DMS53 treated with DMSO at 0.1 percent for 48 hours (cell line): Measurements from ENCODE around the gene CUL9.
A peak's percentile ranks its signal among the peaks of the same experiment; 100 is the strongest.

Source experiments
- DNase-seq: peaks from one replicate; lab custom pipeline; 2025; ENCODE audit not compliant: unreplicated experiment; lab: John Stamatoyannopoulos, UW

The CUL9 gene

DNA sequence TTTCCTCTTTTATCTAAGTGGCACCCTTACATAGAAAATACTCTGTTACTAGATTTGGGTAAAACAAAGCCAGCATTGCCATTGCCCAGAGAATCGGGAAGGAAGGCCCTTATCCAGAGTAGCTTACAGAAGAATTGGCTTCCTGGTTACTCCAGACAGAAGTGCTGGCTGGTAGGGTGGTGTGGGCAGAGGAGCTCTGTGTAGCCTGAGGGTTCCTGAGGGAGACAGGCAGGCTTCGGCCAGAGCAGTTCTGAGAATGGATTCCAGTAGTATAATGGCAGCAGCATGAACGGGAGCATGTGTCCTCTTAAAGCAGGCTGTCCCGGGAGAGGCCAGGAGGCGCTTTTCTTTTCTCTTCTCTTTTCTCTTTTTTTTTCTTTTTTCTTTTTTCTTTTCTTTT is 11.9 kb downstream of the CUL9 start:
- no peak for DNase-seq

DNA sequence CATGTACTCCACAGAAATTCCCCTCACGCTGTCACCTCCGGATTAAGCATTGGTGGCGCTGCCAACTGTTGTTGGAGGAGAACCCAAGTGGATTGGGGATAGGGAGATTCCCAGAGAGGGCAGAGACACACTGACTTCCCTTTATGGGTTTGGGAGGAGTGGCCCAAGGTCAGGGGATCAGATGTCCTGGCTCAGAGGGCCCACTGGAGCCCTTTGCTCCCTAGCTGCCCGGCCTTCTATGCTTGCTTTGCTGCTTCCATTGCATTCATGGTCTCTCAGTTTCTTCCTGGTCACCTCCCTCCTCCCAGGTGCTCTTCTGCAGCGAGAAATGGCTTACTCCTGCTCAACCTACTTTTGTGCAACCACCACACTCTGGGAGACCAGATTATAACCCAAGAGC is 14.3 kb downstream of the CUL9 start:
- no peak for DNase-seq

GRCh38 chr6:43199912-43200311 is 17.9 kb downstream of the CUL9 start:
- DNase-seq = no peak

DNA sequence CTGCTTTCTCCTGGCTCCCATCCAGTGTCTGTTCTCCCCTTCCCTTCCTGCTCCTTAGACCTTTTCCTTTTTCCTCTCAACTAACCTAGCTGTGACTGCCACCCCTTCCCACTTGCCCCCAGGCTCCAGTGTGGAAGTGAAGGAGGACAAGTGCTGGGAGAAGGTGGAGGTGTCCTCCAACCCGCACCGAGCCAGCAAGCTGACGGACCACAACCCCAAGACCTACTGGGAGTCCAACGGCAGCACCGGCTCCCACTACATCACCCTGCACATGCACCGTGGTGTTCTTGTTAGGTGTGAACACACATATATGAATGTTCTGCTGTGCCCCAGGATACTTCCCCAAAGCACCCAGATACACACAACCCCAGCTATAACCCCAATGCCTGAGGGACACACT is 18.5 kb downstream of the CUL9 start:
- no peak for DNase-seq

- DNase-seq = no peak
Observed at GRCh38 chr6:43202451-43202850, 20.5 kb downstream of the CUL9 start.

GRCh38 chr6:43203029-43203717 is 21.2 kb downstream of the CUL9 start:
- DNase-seq = no peak

DNA sequence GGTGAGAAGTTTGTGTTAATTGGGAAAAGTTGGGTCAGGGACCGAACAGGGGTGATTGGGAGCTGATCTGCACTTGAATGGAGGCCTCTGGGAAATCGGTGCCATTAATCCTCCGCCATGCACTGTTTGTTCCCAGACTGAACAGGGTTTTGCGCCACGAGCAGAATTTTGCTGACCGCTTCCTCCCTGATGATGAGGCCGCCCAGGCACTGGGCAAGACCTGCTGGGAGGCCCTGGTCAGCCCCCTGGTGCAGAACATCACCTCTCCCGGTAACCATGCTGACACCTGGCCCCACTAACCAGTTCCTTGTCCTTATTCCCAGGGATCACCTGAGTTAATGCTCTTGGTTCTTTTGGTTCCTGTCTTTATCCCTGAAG is 21.7 kb downstream of the CUL9 start:
- no peak for DNase-seq

DNA sequence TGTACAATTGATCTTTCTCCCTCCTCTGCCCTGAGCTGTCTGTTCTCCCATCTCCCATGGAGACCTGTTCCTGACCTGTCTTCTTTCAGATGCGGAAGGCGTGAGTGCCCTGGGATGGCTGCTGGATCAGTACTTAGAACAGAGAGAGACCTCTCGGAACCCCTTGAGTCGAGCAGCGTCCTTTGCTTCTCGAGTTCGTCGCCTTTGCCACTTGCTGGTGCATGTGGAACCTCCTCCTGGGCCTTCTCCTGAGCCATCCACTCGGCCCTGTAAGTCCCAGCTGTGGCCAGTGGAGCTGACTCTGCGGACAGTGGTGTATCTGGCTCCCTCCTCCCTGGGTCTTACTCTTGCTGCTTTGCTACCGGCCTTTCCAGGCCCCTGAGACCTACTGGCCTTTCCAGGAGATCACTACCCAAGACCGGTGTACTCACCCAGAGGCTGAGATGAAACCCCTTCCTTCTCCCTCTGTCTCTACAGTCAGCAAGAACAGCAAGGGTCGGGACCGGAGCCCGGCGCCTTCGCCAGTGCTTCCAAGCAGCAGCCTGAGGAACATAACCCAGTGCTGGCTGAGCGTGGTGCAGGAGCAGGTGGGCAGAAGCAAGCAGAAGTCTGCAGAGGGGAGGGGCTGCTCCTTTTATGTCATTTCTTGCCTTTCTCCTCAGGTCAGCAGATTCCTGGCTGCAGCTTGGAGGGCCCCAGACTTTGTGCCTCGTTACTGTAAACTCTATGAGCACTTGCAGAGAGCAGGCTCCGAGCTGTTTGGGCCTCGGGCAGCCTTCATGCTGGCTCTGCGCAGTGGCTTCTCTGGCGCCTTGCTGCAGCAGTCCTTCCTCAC is 22.5 kb downstream of the CUL9 start:
- DNase-seq = no peak

DNA sequence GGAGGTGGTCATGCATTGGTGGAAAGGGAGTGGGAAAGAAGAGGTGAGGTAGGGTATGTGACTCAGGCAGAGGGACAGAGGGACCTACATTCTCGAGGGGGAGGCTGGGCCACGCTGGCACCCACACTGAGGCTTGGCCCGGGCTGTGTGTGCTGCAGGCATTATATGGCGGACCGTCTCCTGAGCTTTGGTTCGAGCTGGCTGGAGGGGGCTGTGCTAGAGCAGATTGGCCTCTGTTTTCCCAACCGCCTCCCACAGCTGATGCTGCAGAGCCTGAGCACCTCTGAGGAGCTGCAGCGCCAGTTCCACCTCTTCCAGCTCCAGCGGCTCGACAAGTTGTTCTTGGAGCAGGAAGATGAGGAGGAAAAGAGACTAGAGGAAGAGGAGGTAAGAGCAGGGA is 23.9 kb downstream of the CUL9 start:
- no peak for DNase-seq

DNA sequence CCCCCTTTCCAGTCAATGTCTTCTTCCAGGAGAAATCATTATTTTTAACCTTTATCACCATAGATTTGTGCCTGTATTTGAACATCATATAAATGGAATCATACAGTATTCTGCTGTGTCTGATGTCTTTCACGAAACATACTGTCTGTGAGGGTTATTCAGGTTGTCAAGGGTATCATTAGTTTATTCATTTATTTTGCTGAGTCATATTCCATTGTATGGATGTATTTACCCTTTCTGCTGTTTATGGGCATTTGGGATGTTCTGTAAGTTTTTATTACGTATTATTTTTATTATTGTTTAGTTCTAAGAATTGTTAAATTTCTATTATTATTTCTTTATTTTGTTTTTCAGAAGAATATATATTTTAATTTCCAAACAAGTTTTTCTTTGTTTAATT is 25.3 kb downstream of the CUL9 start:
- peak; percentile 22 for DNase-seq

DNA sequence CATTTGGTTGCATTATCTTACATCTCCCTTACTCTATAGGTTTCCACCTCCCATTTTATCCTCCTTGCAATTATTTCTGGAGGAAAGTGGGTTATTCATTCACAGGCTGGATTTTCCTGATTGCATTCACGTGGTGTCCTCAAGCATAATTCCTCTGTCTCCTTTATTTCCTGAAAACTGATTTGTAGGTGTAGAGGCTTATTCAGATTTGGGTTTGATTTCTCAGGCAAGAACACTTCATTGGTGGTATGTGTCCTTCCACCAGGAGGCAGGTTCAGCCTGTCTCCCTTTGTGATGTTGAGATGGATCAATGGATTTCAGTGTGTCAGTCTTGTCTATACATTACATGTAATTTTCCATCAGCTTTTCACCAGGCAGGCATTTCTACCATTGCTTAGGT is 30.0 kb downstream of the CUL9 start:
- no peak for DNase-seq

DNA sequence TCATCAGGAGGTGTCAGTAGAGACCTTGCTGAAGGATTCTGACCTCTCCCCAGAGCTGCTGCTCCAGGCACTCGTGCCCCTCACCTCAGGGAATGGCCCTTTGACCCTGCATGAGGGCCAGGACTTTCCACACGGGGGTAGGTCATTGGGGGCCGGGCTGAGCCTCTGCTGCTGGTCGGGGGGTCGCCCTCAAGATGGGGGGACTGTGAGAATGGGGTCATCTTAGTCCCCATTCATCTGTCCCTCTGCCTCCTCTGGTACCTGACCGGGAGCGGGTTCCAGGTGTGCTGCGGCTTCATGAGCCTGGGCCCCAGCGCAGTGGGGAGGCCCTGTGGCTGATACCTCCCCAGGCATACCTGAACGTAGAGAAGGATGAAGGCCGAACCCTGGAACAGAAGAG is 31.4 kb downstream of the CUL9 start:
- DNase-seq = no peak

DNA sequence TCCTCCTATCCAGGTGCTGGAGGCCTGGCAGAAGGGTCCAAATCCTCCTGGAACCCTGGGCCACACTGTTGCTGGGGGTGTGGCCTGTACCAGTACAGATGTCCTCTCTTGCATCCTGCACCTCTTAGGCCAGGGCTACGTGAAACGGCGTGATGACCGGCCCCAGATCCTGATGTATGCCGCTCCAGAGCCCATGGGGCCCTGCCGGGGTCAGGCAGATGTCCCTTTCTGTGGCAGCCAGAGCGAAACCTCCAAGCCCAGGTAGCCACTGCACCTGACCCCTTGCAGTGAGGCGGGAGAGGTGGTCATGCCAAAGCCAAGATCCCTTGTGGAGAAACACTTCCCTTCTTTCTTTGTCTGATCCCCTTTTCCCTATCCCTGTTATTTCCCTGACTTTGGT is 33.1 kb downstream of the CUL9 start:
- no peak for DNase-seq

- no peak for DNase-seq
Observed at GRCh38 chr6:43216200-43216599, 34.2 kb downstream of the CUL9 start.

DNA sequence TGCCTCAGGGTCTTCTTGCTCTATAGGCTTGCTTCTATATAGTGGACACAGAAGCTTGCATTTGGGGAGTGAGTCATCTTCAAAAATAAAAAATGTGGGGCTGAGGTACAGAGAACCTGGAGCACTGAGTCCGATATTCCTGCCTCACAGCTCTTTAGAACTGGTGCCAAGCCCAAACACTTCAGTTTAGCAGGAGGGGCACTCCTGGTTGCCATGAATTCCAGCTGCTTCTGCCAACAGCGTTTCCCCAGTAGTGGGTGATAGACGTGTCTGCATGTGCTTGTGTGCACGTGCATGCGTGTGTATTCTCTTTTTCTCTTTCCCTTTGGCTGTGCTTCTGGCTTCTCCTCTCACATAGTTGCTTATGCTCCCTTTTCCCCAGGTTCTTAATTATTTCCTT is 35.4 kb downstream of the CUL9 start:
- no peak for DNase-seq

GRCh38 chr6:43219119-43219518 is 37.1 kb downstream of the CUL9 start:
- DNase-seq = no peak

DNA sequence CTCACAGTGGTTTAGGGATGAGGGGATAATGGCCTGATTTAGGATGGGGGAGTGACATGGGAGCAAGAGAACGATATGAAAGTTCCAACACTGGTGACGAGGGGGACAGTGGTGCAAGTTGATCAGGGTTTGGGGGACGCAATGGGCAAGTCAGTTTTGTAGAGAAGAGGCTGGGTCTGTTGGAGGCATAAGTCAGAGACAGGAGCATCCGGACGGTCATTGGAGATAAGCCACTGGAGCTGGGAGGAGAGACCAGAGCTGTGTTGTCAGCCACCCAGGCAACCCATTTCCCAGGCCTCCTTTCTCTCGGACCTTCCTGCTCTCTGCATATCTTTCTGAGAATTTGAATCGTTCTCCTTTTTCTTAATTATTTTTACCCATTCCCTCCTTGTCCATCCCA is 37.8 kb downstream of the CUL9 start:
- no peak for DNase-seq

GRCh38 chr6:43220439-43220951 is 38.5 kb downstream of the CUL9 start:
- DNase-seq = no peak

DNA sequence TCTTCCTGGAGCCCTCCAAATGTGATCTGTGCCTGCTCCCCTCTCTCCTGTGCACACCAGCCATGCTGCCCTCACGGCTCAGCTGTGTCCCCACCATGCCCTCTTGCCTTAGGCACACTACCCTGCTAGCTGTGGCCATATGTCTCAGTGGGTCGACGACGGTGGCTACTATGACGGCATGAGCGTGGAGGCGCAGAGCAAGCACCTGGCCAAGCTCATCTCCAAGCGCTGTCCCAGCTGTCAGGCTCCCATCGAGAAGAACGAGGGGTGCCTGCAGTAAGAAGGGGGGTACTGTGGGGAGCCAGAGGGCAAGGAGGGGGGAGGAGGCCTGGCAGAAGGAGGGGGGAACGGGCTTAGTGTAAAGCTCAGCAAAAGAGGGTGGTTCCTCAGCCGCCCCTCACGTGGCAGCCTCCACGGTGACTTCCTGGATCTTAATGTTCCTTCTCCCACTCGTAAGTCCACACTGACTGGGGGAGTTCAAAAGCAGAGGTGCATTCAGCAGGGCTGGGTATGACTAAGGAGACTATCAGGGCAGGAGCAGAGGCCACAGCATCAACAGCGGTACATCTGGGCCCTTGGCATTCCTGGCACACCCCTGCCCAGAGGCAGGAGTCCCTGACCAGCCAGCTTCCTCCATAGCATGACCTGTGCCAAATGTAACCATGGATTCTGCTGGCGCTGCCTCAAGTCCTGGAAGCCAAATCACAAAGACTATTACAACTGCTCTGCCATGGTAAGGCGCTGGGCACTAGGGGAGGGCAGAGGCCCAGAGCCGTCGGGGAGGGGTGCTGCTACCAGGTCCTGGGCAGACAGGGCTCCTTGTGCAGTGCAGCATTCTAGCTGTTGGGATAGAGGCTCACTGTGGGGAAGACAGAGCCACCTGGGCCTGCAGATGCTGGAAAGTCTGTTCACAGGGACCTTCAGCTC is 39.3 kb downstream of the CUL9 start:
- no peak for DNase-seq

GRCh38 chr6:43222418-43223059 is 40.5 kb downstream of the CUL9 start:
- DNase-seq = no peak

- no peak for DNase-seq
Observed at GRCh38 chr6:43223175-43223574, 41.2 kb downstream of the CUL9 start.
